C4-2B (cell line): ENCODE results near the gene PFDN1.

Source experiments
- ZFX ChIP-seq: fragments of 450-650 bp; IDR thresholded peaks from 2 replicates; pipeline ENCODE4 v1.6.1; 2017
- TF ChIP-seq, protein P1 (sequence below): fragments of 450-650 bp; conservative IDR thresholded peaks from 2 replicates; pipeline ENCODE4 v1.5.1; 2017; ENCODE audit warnings: mild to moderate bottlenecking

DNA sequence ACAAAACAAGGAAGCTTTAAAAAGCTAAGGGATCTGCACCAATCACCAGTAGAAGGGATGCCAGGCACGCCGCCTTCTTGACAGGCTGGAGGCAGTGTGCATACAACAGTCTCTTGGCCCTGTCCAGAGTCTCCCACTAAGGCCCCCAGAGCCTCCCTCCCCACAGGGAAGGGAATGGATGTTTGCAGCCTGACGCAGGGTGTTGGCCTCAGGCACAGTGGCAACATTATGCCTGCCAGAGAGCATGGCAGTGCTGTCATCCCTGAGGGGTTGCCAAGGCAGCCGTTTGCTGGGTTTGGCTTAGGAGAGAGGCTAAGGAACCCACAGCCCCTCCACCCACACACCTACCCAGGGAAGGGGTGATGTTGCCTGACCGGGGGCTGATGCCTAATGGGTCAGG lies 38.7 kb upstream of the PFDN1 start:
- TF ChIP-seq, protein P1, sequence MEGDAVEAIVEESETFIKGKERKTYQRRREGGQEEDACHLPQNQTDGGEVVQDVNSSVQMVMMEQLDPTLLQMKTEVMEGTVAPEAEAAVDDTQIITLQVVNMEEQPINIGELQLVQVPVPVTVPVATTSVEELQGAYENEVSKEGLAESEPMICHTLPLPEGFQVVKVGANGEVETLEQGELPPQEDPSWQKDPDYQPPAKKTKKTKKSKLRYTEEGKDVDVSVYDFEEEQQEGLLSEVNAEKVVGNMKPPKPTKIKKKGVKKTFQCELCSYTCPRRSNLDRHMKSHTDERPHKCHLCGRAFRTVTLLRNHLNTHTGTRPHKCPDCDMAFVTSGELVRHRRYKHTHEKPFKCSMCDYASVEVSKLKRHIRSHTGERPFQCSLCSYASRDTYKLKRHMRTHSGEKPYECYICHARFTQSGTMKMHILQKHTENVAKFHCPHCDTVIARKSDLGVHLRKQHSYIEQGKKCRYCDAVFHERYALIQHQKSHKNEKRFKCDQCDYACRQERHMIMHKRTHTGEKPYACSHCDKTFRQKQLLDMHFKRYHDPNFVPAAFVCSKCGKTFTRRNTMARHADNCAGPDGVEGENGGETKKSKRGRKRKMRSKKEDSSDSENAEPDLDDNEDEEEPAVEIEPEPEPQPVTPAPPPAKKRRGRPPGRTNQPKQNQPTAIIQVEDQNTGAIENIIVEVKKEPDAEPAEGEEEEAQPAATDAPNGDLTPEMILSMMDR: no peak
- TF ChIP-seq ZFX: no peak
